CD8-positive, alpha-beta memory T cell (primary cell): ENCODE measurements around the gene CHPF. TPM values are rescaled to one million over a fixed set of nuclear protein-coding genes. Genes with fewer than 3 reads are reported as not detected.

ENCODE experiments used
- CTCF ChIA-PET: fragments of 350-600 bp; sonication (Branson Sonifier 250); formaldehyde crosslinking; loops from one replicate; lab custom pipeline; 2021; ENCODE audit warnings: antibody characterized with exemption; lab: Charles Lee
- POLR2A ChIA-PET: fragments of 350-600 bp; sonication (Branson Sonifier 250); formaldehyde crosslinking; loops from one replicate; lab custom pipeline; 2021; ENCODE audit warnings: antibody characterized with exemption; lab: Charles Lee
- DNase-seq, 5 donors: peaks; one replicate each; pipeline versions ENCODE4 v3.0.0 to v3.0.0-alpha.2; 2020 to 2022; ENCODE audit warnings: mixed read lengths in 1 of 5
- H3K27ac ChIP-seq: one replicate; pipeline ENCODE4 v1.7.0; 2013; ENCODE audit warnings: low read depth, mild to moderate bottlenecking, low read length, moderate library complexity
- H3K27me3 ChIP-seq: 2 replicates; pipeline ENCODE4 v1.7.0; 2013; ENCODE audit warnings: low read length, mild to moderate bottlenecking; ENCODE audit not compliant: insufficient read depth, poor library complexity, severe bottlenecking
- H3K36me3 ChIP-seq: 2 replicates; pipeline ENCODE4 v1.7.0; 2013; ENCODE audit warnings: mild to moderate bottlenecking, low read length, moderate library complexity; ENCODE audit not compliant: insufficient read depth
- H3K4me1 ChIP-seq: 2 replicates; pipeline ENCODE4 v1.7.0; 2013; ENCODE audit warnings: mild to moderate bottlenecking, low read length, moderate library complexity; ENCODE audit not compliant: insufficient read depth
- H3K4me3 ChIP-seq: 2 replicates; pipeline ENCODE4 v1.7.0; 2013; ENCODE audit warnings: mild to moderate bottlenecking, low read length
- H3K9me3 ChIP-seq: 2 replicates; pipeline ENCODE4 v1.7.0; 2013; ENCODE audit warnings: mild to moderate bottlenecking, low read length
- H3K27ac Mint-ChIP-seq, 8 donors: one replicate each; pipeline ENCODE4 v1.8.0; 2020 to 2021; ENCODE audit warnings: mixed read lengths in 8 of 8, mild to moderate bottlenecking in 6 of 8, inconsistent platforms in 3 of 8, moderate library complexity in 3 of 8
- H3K27me3 Mint-ChIP-seq, 2 donors: one replicate each; pipeline ENCODE4 v1.8.0; 2020 to 2021; ENCODE audit warnings: mixed read lengths in 2 of 2, mild to moderate bottlenecking in 1 of 2, moderate library complexity in 1 of 2
- H3K36me3 Mint-ChIP-seq, 3 donors: one replicate each; pipeline ENCODE4 v1.8.0; 2020 to 2021; ENCODE audit warnings: mixed read lengths in 3 of 3, inconsistent platforms in 1 of 3, mild to moderate bottlenecking in 1 of 3
- H3K4me1 Mint-ChIP-seq, 3 donors: one replicate each; pipeline ENCODE4 v1.8.0; 2020 to 2021; ENCODE audit warnings: mixed read lengths in 3 of 3, inconsistent platforms in 1 of 3, mild to moderate bottlenecking in 1 of 3
- H3K4me3 Mint-ChIP-seq, 7 donors: one replicate each; pipeline ENCODE4 v1.8.0; 2020 to 2021; ENCODE audit warnings: mixed read lengths in 7 of 7, mild to moderate bottlenecking in 6 of 7, moderate library complexity in 4 of 7, inconsistent platforms in 2 of 7
- H3K9me3 Mint-ChIP-seq, 5 donors: one replicate each; pipeline ENCODE4 v1.8.0; 2020 to 2022; ENCODE audit warnings: mixed read lengths in 5 of 5, mild to moderate bottlenecking in 3 of 5, moderate library complexity in 2 of 5, inconsistent platforms in 1 of 5
- polyA plus RNA-seq: library from polyadenylated mRNA; unstranded; fragments of 300-500 nt; fragmentation: Illumina TruSeq; gene quantifications from one replicate; pipeline ENCODE4 v1.2.3, GENCODE V29; 2021
- total RNA-seq, 2 experiments: library from RNA; stranded (reverse); gene quantifications; one replicate each; pipeline ENCODE4 v1.2.3, GENCODE V29; 2021

The CHPF gene
- 10 to 100 TPM; 32.9 to 36.5 TPM for total RNA-seq
- 8.7 TPM for polyA plus RNA-seq

GRCh38 chr2:219543596-219544358 is at the start of gene CHPF, which contains the start of gene TMEM198:
Gene CHPF (minus strand): TSS chr2:219543809. CDS start chr2:219543538, 271 bp downstream.
Gene TMEM198 (plus strand): TSS chr2:219544028. CDS start chr2:219544728, 700 bp downstream.
- H3K27me3 ChIP-seq: no peaks in the 10 kb centered on the region

GRCh38 chr2:219593154-219593553 is 49.5 kb upstream of the CHPF start:
- H3K36me3 ChIP-seq: no peaks in the 10 kb centered on the region
- H3K4me1 ChIP-seq: peaks cover 9% of the 10 kb centered on the region
- no peak overlapping the region for H3K4me3 ChIP-seq
- Mint-ChIP-seq H3K27ac (no peak overlapping the region), H3K4me3 (peak overlapping the region in 1 of 7 donors; percentile 39), H3K9me3 (no peaks in the 10 kb centered on the region), H3K36me3 (peaks cover 0 to 8% (median 2%) of the 10 kb centered on the region in 3 donors), H3K4me1 (peaks cover 4 to 14% (median 14%) of the 10 kb centered on the region in 3 donors), H3K27me3 (peaks cover 9 to 27% of the 10 kb centered on the region in 2 donors)
- H3K27ac ChIP-seq: no peak overlapping the region
- no peaks in the 10 kb centered on the region for H3K27me3 ChIP-seq
- POLR2A ChIA-PET: no interaction called here
- DNase-seq: no peak
- H3K9me3 ChIP-seq: no peaks in the 10 kb centered on the region
- CTCF ChIA-PET: no interaction called here

More at GRCh38 chr2:219543596-219544358, at the start of gene CHPF, which contains the start of gene TMEM198:
- ChIA-PET POLR2A (interaction anchor here (1.1 kb wide), 1 partner anchor 1955 kb away, joined by 4 read pairs; no protein-coding TSS in a partner anchor), CTCF (interaction anchor here (1.2 to 6.7 kb wide), 6 partner anchors 10 to 98 kb away, joined by 3 to 44 read pairs (median 8); a partner anchor contains a TSS)
- H3K9me3 ChIP-seq: no peaks in the 10 kb centered on the region
- Mint-ChIP-seq H3K27me3 (peaks cover 4 to 14% of the 10 kb centered on the region in 2 donors), H3K27ac (peak within 1 kb of the TSS; percentile 73 to 92 (median 86)), H3K9me3 (no peaks in the 10 kb centered on the region), H3K4me3 (peak within 1 kb of the TSS; percentile 81 to 94 (median 86)), H3K4me1 (peaks cover 22 to 30% (median 27%) of the 10 kb centered on the region in 3 donors), H3K36me3 (peaks cover 0 to 9% (median 2%) of the 10 kb centered on the region in 3 donors)
- H3K36me3 ChIP-seq: no peaks in the 10 kb centered on the region
- peaks cover 18% of the 10 kb centered on the region for H3K4me1 ChIP-seq
- peak within 1 kb of the TSS; percentile 81 for H3K4me3 ChIP-seq
- H3K27ac ChIP-seq: peak within 1 kb of the TSS; percentile 69
- DNase-seq: peak; percentile 84 to 94 (median 88)

- POLR2A ChIA-PET: no interaction called here
- peaks cover 9 to 30% of the 10 kb centered on the region in 2 donors for H3K27me3 Mint-ChIP-seq
- CTCF ChIA-PET: no interaction called here
- no peaks in the 10 kb centered on the region for H3K9me3 Mint-ChIP-seq
- peak overlapping the region in 1 of 7 donors; percentile 39 for H3K4me3 Mint-ChIP-seq
- peaks cover 7% of the 10 kb centered on the region for H3K4me1 ChIP-seq
- H3K27me3 ChIP-seq: no peaks in the 10 kb centered on the region
- peaks cover 0 to 4% (median 2%) of the 10 kb centered on the region in 3 donors for H3K36me3 Mint-ChIP-seq
- H3K36me3 ChIP-seq: no peaks in the 10 kb centered on the region
- H3K4me1 Mint-ChIP-seq: peaks cover 0 to 10% (median 10%) of the 10 kb centered on the region in 3 donors
- no peak overlapping the region for H3K27ac Mint-ChIP-seq
- H3K9me3 ChIP-seq: no peaks in the 10 kb centered on the region
- DNase-seq: no peak
- no peak overlapping the region for H3K27ac ChIP-seq
- H3K4me3 ChIP-seq: no peak overlapping the region
Measured at GRCh38 chr2:219592736-219593135, 49.1 kb upstream of the CHPF start.

GRCh38 chr2:219591091-219591490 is 47.5 kb upstream of the CHPF start:
- ChIA-PET CTCF (interaction anchor here (1.1 to 1.5 kb wide), 2 partner anchors 9 to 50 kb away, joined by 4 read pairs; no protein-coding TSS in a partner anchor), POLR2A (interaction anchor here (0.6 kb wide), 1 partner anchor 338 kb away, joined by 6 read pairs; the partner anchor contains the start of gene TUBA4B)
- Mint-ChIP-seq H3K9me3 (no peaks in the 10 kb centered on the region), H3K4me3 (no peak overlapping the region), H3K27me3 (peaks cover 9 to 45% of the 10 kb centered on the region in 2 donors), H3K36me3 (peaks cover 0 to 2% (median 0%) of the 10 kb centered on the region in 3 donors), H3K4me1 (no peaks in the 10 kb centered on the region), H3K27ac (no peak overlapping the region)
- Histone ChIP-seq H3K9me3 (no peaks in the 10 kb centered on the region), H3K27ac (no peak overlapping the region), H3K36me3 (no peaks in the 10 kb centered on the region), H3K27me3 (no peaks in the 10 kb centered on the region), H3K4me3 (no peak overlapping the region), H3K4me1 (no peaks in the 10 kb centered on the region)
- no peak for DNase-seq

- Mint-ChIP-seq H3K27me3 (peaks cover 7 to 43% of the 10 kb centered on the region in 2 donors), H3K27ac (no peak overlapping the region), H3K4me3 (no peak overlapping the region), H3K9me3 (no peaks in the 10 kb centered on the region), H3K36me3 (no peaks in the 10 kb centered on the region), H3K4me1 (no peaks in the 10 kb centered on the region)
- Histone ChIP-seq H3K27ac (no peak overlapping the region), H3K4me3 (no peak overlapping the region), H3K9me3 (no peaks in the 10 kb centered on the region), H3K27me3 (no peaks in the 10 kb centered on the region), H3K4me1 (no peaks in the 10 kb centered on the region), H3K36me3 (no peaks in the 10 kb centered on the region)
- POLR2A ChIA-PET: no interaction called here
- CTCF ChIA-PET: no interaction called here
- no peak for DNase-seq
Measured at GRCh38 chr2:219581346-219581745, 37.7 kb upstream of the CHPF start.

GRCh38 chr2:219578811-219579613 is 35.4 kb upstream of the CHPF start:
- H3K36me3 Mint-ChIP-seq: no peaks in the 10 kb centered on the region
- H3K27me3 ChIP-seq: no peaks in the 10 kb centered on the region
- H3K36me3 ChIP-seq: no peaks in the 10 kb centered on the region
- H3K4me1 Mint-ChIP-seq: no peaks in the 10 kb centered on the region
- no peak for DNase-seq
- H3K9me3 ChIP-seq: no peaks in the 10 kb centered on the region
- no peaks in the 10 kb centered on the region for H3K9me3 Mint-ChIP-seq
- H3K4me1 ChIP-seq: no peaks in the 10 kb centered on the region
- peak overlapping the region in 1 of 8 donors; percentile 19 for H3K27ac Mint-ChIP-seq
- ChIA-PET CTCF (no interaction called here), POLR2A (no interaction called here)
- no peak overlapping the region for H3K4me3 ChIP-seq
- H3K4me3 Mint-ChIP-seq: peak overlapping the region in 1 of 7 donors; percentile 61
- no peak overlapping the region for H3K27ac ChIP-seq
- H3K27me3 Mint-ChIP-seq: peaks cover 8 to 50% of the 10 kb centered on the region in 2 donors

- no peak for DNase-seq
- Mint-ChIP-seq H3K4me1 (peaks cover 0 to 2% (median 0%) of the 10 kb centered on the region in 3 donors), H3K36me3 (no peaks in the 10 kb centered on the region), H3K27me3 (peaks cover 26 to 66% of the 10 kb centered on the region in 2 donors), H3K9me3 (no peaks in the 10 kb centered on the region), H3K4me3 (no peak overlapping the region), H3K27ac (no peak overlapping the region)
- Histone ChIP-seq H3K27ac (peak overlapping the region; percentile 9), H3K36me3 (no peaks in the 10 kb centered on the region), H3K4me3 (no peak overlapping the region), H3K9me3 (no peaks in the 10 kb centered on the region), H3K4me1 (no peaks in the 10 kb centered on the region), H3K27me3 (peaks cover 8% of the 10 kb centered on the region)
- CTCF ChIA-PET: interaction anchor here (1.6 kb wide), 1 partner anchor 67 kb away, joined by 3 read pairs; no protein-coding TSS in a partner anchor
- POLR2A ChIA-PET: no interaction called here
Measured at GRCh38 chr2:219576505-219577388, 33.1 kb upstream of the CHPF start.
